ENCODE data around the gene NLGN1.

The NLGN1 gene

GRCh38 chr3:173911446-173911845 lies 513.9 kb downstream of the NLGN1 start:
- peak; percentile 87 for DNase-seq (ENCODE audit: low spot score)

GRCh38 chr3:173912126-173912525 lies 514.6 kb downstream of the NLGN1 start:
- peak; percentile 52 for DNase-seq (ENCODE audit: low spot score)

GRCh38 chr3:173913397-173913796 lies 515.9 kb downstream of the NLGN1 start:
- DNase-seq (ENCODE audit: low spot score): peak; percentile 63

- no peak for DNase-seq (ENCODE audit: low spot score)
These were observed 516.5 kb downstream of the NLGN1 start for GRCh38 chr3:173913974-173914421.

GRCh38 chr3:173916799-173917198 lies 519.3 kb downstream of the NLGN1 start:
- no peak for DNase-seq (ENCODE audit: low spot score)

- no peak for DNase-seq (ENCODE audit: low spot score)
These were observed 522.8 kb downstream of the NLGN1 start for GRCh38 chr3:173920386-173920785.

- DNase-seq (ENCODE audit: low spot score): no peak
These were observed 524.2 kb downstream of the NLGN1 start for GRCh38 chr3:173921732-173922131.

GRCh38 chr3:173923204-173923603 lies 525.7 kb downstream of the NLGN1 start:
- DNase-seq (ENCODE audit: low spot score): no peak

GRCh38 chr3:173930251-173930650 lies 532.7 kb downstream of the NLGN1 start:
- no peak for DNase-seq (ENCODE audit: low spot score)

- no peak for DNase-seq (ENCODE audit: low spot score)
These were observed 535.1 kb downstream of the NLGN1 start for GRCh38 chr3:173932624-173933023.

- no peak for DNase-seq (ENCODE audit: low spot score)
These were observed 535.6 kb downstream of the NLGN1 start for GRCh38 chr3:173933113-173933512.

- no peak for DNase-seq (ENCODE audit: low spot score)
These were observed 538.8 kb downstream of the NLGN1 start for GRCh38 chr3:173936316-173936715.

- no peak for DNase-seq (ENCODE audit: low spot score)
These were observed 540.6 kb downstream of the NLGN1 start for GRCh38 chr3:173938159-173938558.

- DNase-seq (ENCODE audit: low spot score): no peak
These were observed 541.1 kb downstream of the NLGN1 start for GRCh38 chr3:173938616-173939015.

- DNase-seq (ENCODE audit: low spot score): no peak
These were observed 541.8 kb downstream of the NLGN1 start for GRCh38 chr3:173939331-173939730.

GRCh38 chr3:173943264-173943663 lies 545.7 kb downstream of the NLGN1 start:
- no peak for DNase-seq (ENCODE audit: low spot score)

- DNase-seq (ENCODE audit: low spot score): no peak
These were observed 547.6 kb downstream of the NLGN1 start for GRCh38 chr3:173945170-173945569.

GRCh38 chr3:173945806-173946205 lies 548.3 kb downstream of the NLGN1 start:
- DNase-seq (ENCODE audit: low spot score): no peak

- DNase-seq (ENCODE audit: low spot score): no peak
These were observed 557.1 kb downstream of the NLGN1 start for GRCh38 chr3:173954647-173955046.

- no peak for DNase-seq (ENCODE audit: low spot score)
These were observed 560.1 kb downstream of the NLGN1 start for GRCh38 chr3:173957646-173958045.

- no peak for DNase-seq (ENCODE audit: low spot score)
These were observed 561.3 kb downstream of the NLGN1 start for GRCh38 chr3:173958805-173959204.

- no peak for DNase-seq (ENCODE audit: low spot score)
These were observed 572.7 kb downstream of the NLGN1 start for GRCh38 chr3:173970281-173970680.

GRCh38 chr3:173976281-173976680 lies 578.7 kb downstream of the NLGN1 start:
- no peak for DNase-seq (ENCODE audit: low spot score)

GRCh38 chr3:173977747-173978146 lies 580.2 kb downstream of the NLGN1 start:
- DNase-seq (ENCODE audit: low spot score): no peak

- DNase-seq (ENCODE audit: low spot score): no peak
These were observed 585.8 kb downstream of the NLGN1 start for GRCh38 chr3:173983343-173983742.
